ENCODE results near the gene S1PR1.

DNA sequence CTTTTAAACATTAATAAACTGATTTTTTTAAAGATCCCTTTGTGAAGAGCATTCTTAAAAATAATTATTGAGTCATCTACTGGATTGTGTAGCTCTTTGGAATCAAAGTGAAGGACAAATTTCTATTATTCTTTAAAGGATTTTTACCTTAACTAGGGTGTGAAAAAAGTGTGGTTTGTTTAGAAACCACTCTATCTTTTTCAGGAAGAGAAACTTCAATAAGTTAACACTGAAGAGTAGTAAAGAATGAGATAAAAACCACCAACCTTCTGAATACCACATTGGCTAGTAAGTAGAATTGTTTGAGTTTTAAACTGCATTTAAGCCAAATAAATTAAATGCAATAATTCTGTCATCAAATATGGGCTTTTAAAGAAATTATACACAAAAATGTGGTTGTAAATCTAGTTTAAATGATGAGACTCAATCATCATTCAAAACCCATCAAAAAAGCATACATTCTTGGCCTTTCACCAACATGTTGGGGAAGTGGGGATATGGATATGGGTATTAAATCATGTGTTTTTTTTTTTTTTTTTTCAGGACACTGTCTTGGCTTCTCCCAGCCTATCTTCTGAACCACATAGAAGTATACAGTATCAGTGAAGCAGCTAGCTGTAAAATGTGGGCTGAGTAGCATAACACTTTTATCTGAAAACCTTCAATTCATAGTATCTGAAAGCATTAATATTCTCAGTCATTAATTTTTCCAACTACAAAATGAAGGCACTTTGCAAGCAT is 4.8 kb downstream of the S1PR1 start:
- TF ChIP-seq POLR2AphosphoS5 (IDR thresholded peaks at IDR 0.05; ENCODE audit: insufficient read depth, low read depth, low read length) (no peak), CTCF (IDR thresholded peaks at IDR 0.05; ENCODE audit: extremely low read depth in 1 of 2, insufficient read depth in 1 of 2, low read depth in 1 of 2, low read length in 2 of 2) (no peak), EZH2 (IDR thresholded peaks at IDR 0.05; ENCODE audit: borderline replicate concordance, low read depth, low read length, severe bottlenecking) (no peak)

Measured in endothelial cell of umbilical vein (primary cell).